Kidney epithelial cell (primary cell): ENCODE results near the gene ITPR1. TPM values are rescaled to one million over a fixed set of nuclear protein-coding genes. Genes with fewer than 3 reads are reported as not detected.

Experiments
- DNase-seq: peaks from one replicate; pipeline ENCODE4 v3.0.0-alpha.2; 2010; ENCODE audit warnings: low read depth
- H3K27me3 ChIP-seq: 2 replicates; pipeline ENCODE4 v1.6.0; 2011; ENCODE audit warnings: low read length; ENCODE audit not compliant: control insufficient read depth, insufficient read depth
- H3K36me3 ChIP-seq: 2 replicates; pipeline ENCODE4 v1.5.1; 2011; ENCODE audit warnings: low read length; ENCODE audit not compliant: control insufficient read depth, insufficient read depth
- H3K4me3 ChIP-seq: 2 replicates; pipeline ENCODE4 v1.5.1; 2011; ENCODE audit warnings: low read depth, mild to moderate bottlenecking, control low read depth, low read length
- CTCF ChIP-seq: IDR thresholded peaks from 2 replicates; pipeline ENCODE4 v1.5.1; 2011; ENCODE audit warnings: mild to moderate bottlenecking, moderate library complexity, low read length, control low read depth, inconsistent platforms; ENCODE audit not compliant: insufficient read depth, poor library complexity, severe bottlenecking
- total RNA-seq: library from RNA; depleted of rRNA; stranded (reverse); fragments of >200 nt; gene quantifications from 2 replicates; pipeline ENCODE4 v1.2.3, GENCODE V29; 2015

ITPR1 gene
- total RNA-seq, 1 donor from 2014 or later = 8.9 TPM

GRCh38 chr3:4756855-4757574 lies 263.9 kb downstream of the ITPR1 start:
- H3K36me3 ChIP-seq = no peaks in the 10 kb centered on the region
- H3K4me3 ChIP-seq = no peak overlapping the region
- no peaks in the 10 kb centered on the region for H3K27me3 ChIP-seq
- TF ChIP-seq CTCF = no peak
- no peak for DNase-seq

GRCh38 chr3:4757575-4758248 lies 264.6 kb downstream of the ITPR1 start:
- Histone ChIP-seq H3K4me3 (no peak overlapping the region), H3K36me3 (no peaks in the 10 kb centered on the region), H3K27me3 (no peaks in the 10 kb centered on the region)
- no peak for DNase-seq
- TF ChIP-seq CTCF = no peak

- Histone ChIP-seq H3K27me3 (no peaks in the 10 kb centered on the region), H3K36me3 (no peaks in the 10 kb centered on the region), H3K4me3 (no peak overlapping the region)
- TF ChIP-seq CTCF = no peak
- no peak for DNase-seq
Measured at GRCh38 chr3:4758249-4758860, 265.2 kb downstream of the ITPR1 start.

GRCh38 chr3:4758957-4759656 lies 266.0 kb downstream of the ITPR1 start:
- no peak for DNase-seq
- no peak overlapping the region for H3K4me3 ChIP-seq
- TF ChIP-seq CTCF = no peak
- H3K36me3 ChIP-seq = no peaks in the 10 kb centered on the region
- H3K27me3 ChIP-seq = no peaks in the 10 kb centered on the region

- no peak for TF ChIP-seq CTCF
- no peak for DNase-seq
- Histone ChIP-seq H3K27me3 (no peaks in the 10 kb centered on the region), H3K4me3 (no peak overlapping the region), H3K36me3 (no peaks in the 10 kb centered on the region)
Measured at GRCh38 chr3:4759689-4760312, 266.7 kb downstream of the ITPR1 start.
